ENCODE results near the gene TNFRSF4.

- no peak for TF ChIP-seq POLR2A (IDR thresholded peaks at IDR 0.05)
- TF ChIP-seq, protein P1, sequence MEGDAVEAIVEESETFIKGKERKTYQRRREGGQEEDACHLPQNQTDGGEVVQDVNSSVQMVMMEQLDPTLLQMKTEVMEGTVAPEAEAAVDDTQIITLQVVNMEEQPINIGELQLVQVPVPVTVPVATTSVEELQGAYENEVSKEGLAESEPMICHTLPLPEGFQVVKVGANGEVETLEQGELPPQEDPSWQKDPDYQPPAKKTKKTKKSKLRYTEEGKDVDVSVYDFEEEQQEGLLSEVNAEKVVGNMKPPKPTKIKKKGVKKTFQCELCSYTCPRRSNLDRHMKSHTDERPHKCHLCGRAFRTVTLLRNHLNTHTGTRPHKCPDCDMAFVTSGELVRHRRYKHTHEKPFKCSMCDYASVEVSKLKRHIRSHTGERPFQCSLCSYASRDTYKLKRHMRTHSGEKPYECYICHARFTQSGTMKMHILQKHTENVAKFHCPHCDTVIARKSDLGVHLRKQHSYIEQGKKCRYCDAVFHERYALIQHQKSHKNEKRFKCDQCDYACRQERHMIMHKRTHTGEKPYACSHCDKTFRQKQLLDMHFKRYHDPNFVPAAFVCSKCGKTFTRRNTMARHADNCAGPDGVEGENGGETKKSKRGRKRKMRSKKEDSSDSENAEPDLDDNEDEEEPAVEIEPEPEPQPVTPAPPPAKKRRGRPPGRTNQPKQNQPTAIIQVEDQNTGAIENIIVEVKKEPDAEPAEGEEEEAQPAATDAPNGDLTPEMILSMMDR (IDR thresholded peaks at IDR 0.05), result no peak
Observed at GRCh38 chr1:1206376-1206965, 7.5 kb downstream of the TNFRSF4 start, which contains the start of gene TNFRSF18.

All from lower leg skin (tissue), 3 donors.